Astrocyte of the cerebellum (primary cell): ENCODE data around the gene STUB1.

Source experiments
- DNase-seq: peaks from one replicate; pipeline ENCODE4 v3.0.0-alpha.2; 2011; ENCODE audit warnings: low read depth
- H3K4me3 ChIP-seq: 2 replicates; pipeline ENCODE4 v1.5.1; 2011; ENCODE audit warnings: mild to moderate bottlenecking, low read depth, low read length, moderate library complexity
- CTCF ChIP-seq: IDR thresholded peaks from 2 replicates; pipeline ENCODE4 v1.5.1; 2012; ENCODE audit warnings: low read length, low read depth, moderate library complexity, mild to moderate bottlenecking; ENCODE audit errors: missing control alignments
- in situ Hi-C: cut with HindIII; loops from 2 replicates; pipeline ENCODE4 v1.10.0; 2017; ENCODE audit warnings: low sequenced_read_pairs

The STUB1 gene

GRCh38 chr16:724188-725040 lies 44.2 kb downstream of the STUB1 start:
- no peak overlapping the region for H3K4me3 ChIP-seq
- in situ Hi-C loops = no loop called here
- no peak for TF ChIP-seq CTCF
- no peak for DNase-seq

GRCh38 chr16:725041-725376 lies 44.8 kb downstream of the STUB1 start:
- in situ Hi-C loops = no loop called here
- no peak for DNase-seq
- no peak for TF ChIP-seq CTCF
- no peak overlapping the region for H3K4me3 ChIP-seq

- in situ Hi-C loops = no loop called here
- no peak overlapping the region for H3K4me3 ChIP-seq
- DNase-seq = no peak
- TF ChIP-seq CTCF = no peak
Measured at GRCh38 chr16:725463-726187, 45.4 kb downstream of the STUB1 start.

GRCh38 chr16:726188-726437 lies 45.9 kb downstream of the STUB1 start:
- TF ChIP-seq CTCF = no peak

GRCh38 chr16:726438-727290 lies 46.5 kb downstream of the STUB1 start, which contains the start of the genes CCDC78 and HAGHL:
CCDC78 (minus strand) TSS chr16:726443; CDS start chr16:726367, 76 bp downstream.
HAGHL (plus strand) TSS chr16:727106; CDS start chr16:727510, 404 bp downstream.
- no peak for TF ChIP-seq CTCF
- no peak for DNase-seq
- in situ Hi-C loops = no loop called here
- peak within 1 kb of the TSS; percentile 60 for H3K4me3 ChIP-seq

More at GRCh38 chr16:726188-726437, 45.9 kb downstream of the STUB1 start:
- in situ Hi-C loops = no loop called here
- no peak for DNase-seq
- no peak overlapping the region for H3K4me3 ChIP-seq

GRCh38 chr16:727291-727977 lies 47.2 kb downstream of the STUB1 start:
- H3K4me3 ChIP-seq = peak overlapping the region; percentile 60
- in situ Hi-C loops = no loop called here
- DNase-seq = no peak
- TF ChIP-seq CTCF = no peak
